OCI-LY1 (cell line): Measurements from ENCODE around the gene GAGE10.

Experiments used
- CTCF ChIP-seq: fragments of 200-600 bp; sonication (generic), shearing (Covaris generic); IDR thresholded peaks from 2 replicates; pipeline ENCODE4 v1.5.1; 2017; ENCODE audit warnings: mild to moderate bottlenecking, antibody characterized with exemption, low read length, moderate library complexity, mixed read lengths
- EZH2 ChIP-seq: fragments of 200-600 bp; sonication (generic), shearing (Covaris generic); IDR thresholded peaks from 2 replicates; pipeline ENCODE4 v1.8.0; 2017; ENCODE audit warnings: borderline replicate concordance, mixed run types, mild to moderate bottlenecking, antibody characterized with exemption, low read length, moderate library complexity, mixed read lengths

- no peak for TF ChIP-seq CTCF
- TF ChIP-seq EZH2: no peak
Measured at GRCh38 chrX:49290215-49290614, 13.2 kb upstream of the GAGE10 start.
